SK-MEL-5 (cell line): ENCODE measurements around the gene MTAP. TPM values are rescaled to one million over a fixed set of nuclear protein-coding genes. Genes with fewer than 3 reads are reported as not detected.

ENCODE experiments used
- DNase-seq: peaks from one replicate; pipeline ENCODE4 v3.0.0-alpha.2; 2016; ENCODE audit warnings: low read depth, low spot score
- in situ Hi-C: cut with HindIII; loops from 2 replicates; pipeline ENCODE4 v1.10.0; 2016; ENCODE audit warnings: low sequenced_read_pairs, high pct_unique_total_duplicates, low pct_unique_long_range_greater_than_20kb
- total RNA-seq: library from RNA; depleted of rRNA; stranded (reverse); fragments of >200 nt; shearing (Covaris generic); gene quantifications from 2 replicates; pipeline ENCODE4 v1.2.3, GENCODE V29; 2014

MTAP gene
- total RNA-seq, 1 experiment from 2014 or later: not detected

- DNase-seq: no peak
- in situ Hi-C loops: no loop called here
Observed at GRCh38 chr9:21800931-21801682, 1.3 kb upstream of the MTAP start.

GRCh38 chr9:21801683-21802417, 586 bp upstream of the MTAP start:
- in situ Hi-C loops: no loop called here
- DNase-seq: no peak

GRCh38 chr9:21803649-21804048, 1.2 kb downstream of the MTAP start:
- no peak for DNase-seq
- in situ Hi-C loops: no loop called here

GRCh38 chr9:21804331-21804730, 1.9 kb downstream of the MTAP start:
- in situ Hi-C loops: no loop called here
- no peak for DNase-seq

- in situ Hi-C loops: no loop called here
- no peak for DNase-seq
Observed at GRCh38 chr9:21804791-21805190, 2.4 kb downstream of the MTAP start.

GRCh38 chr9:21806644-21807043, 4.2 kb downstream of the MTAP start:
- DNase-seq: no peak
- in situ Hi-C loops: no loop called here

- in situ Hi-C loops: no loop called here
- DNase-seq: no peak
Observed at GRCh38 chr9:21810388-21810787, 8.0 kb downstream of the MTAP start.

- in situ Hi-C loops: no loop called here
- no peak for DNase-seq
Observed at GRCh38 chr9:21810881-21811280, 8.4 kb downstream of the MTAP start.

- DNase-seq: no peak
- in situ Hi-C loops: no loop called here
Observed at GRCh38 chr9:21811914-21812313, 9.5 kb downstream of the MTAP start.

- in situ Hi-C loops: no loop called here
- DNase-seq: no peak
Observed at GRCh38 chr9:21812415-21812814, 10.0 kb downstream of the MTAP start.

- in situ Hi-C loops: no loop called here
- DNase-seq: no peak
Observed at GRCh38 chr9:21812946-21813568, 10.6 kb downstream of the MTAP start.

- in situ Hi-C loops: no loop called here
- no peak for DNase-seq
Observed at GRCh38 chr9:21813575-21814473, 11.4 kb downstream of the MTAP start.

GRCh38 chr9:21815643-21816042, 13.2 kb downstream of the MTAP start:
- in situ Hi-C loops: no loop called here

GRCh38 chr9:21817176-21817575, 14.7 kb downstream of the MTAP start:
- in situ Hi-C loops: no loop called here
- DNase-seq: no peak

More at GRCh38 chr9:21815643-21816042, 13.2 kb downstream of the MTAP start:
- no peak for DNase-seq

- DNase-seq: no peak
Observed at GRCh38 chr9:21825637-21826036, 23.2 kb downstream of the MTAP start.

GRCh38 chr9:21828853-21829410, 26.5 kb downstream of the MTAP start:
- in situ Hi-C loops: no loop called here
- no peak for DNase-seq

More at GRCh38 chr9:21825637-21826036, 23.2 kb downstream of the MTAP start:
- in situ Hi-C loops: no loop called here

- in situ Hi-C loops: no loop called here
- no peak for DNase-seq
Observed at GRCh38 chr9:21830589-21830988, 28.2 kb downstream of the MTAP start.
